ENCODE measurements around the gene KLF14.
"Not testable (repeated sequence)": the region's sequence is repeated elsewhere in the genome, so short reads cannot be mapped to it uniquely, and the experiment has no call there.

Gene KLF14

GRCh38 chr7:130719541-130719940 is 14.5 kb downstream of the KLF14 start:
- no peak for DNase-seq (ENCODE audit: low read depth)

GRCh38 chr7:130712416-130712815 is 21.6 kb downstream of the KLF14 start:
- DNase-seq (ENCODE audit: low read depth): no peak

DNA sequence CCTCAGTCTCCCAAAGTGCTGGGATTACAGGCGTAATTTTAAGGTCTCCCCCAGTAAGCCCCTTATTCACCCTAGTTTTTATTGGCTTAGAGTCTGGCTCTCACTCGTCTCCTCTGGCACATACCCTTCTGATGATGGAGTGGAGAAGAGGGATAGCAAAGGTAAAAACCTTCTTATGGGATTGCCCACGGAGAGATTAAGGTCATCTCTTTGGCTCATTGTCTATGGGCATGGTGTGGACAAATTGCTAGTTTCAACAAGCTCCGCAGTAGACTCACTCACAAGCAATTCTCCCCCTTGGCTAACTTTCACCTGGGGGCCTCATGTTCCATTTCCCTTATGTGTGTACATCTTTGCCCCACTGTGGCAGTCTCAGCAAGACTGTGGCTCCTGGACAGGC is 25.2 kb downstream of the KLF14 start:
- DNase-seq (ENCODE audit: low read depth): no peak

- no peak for DNase-seq (ENCODE audit: low read depth)
Observed at GRCh38 chr7:130708001-130708400, 26.0 kb downstream of the KLF14 start.

DNA sequence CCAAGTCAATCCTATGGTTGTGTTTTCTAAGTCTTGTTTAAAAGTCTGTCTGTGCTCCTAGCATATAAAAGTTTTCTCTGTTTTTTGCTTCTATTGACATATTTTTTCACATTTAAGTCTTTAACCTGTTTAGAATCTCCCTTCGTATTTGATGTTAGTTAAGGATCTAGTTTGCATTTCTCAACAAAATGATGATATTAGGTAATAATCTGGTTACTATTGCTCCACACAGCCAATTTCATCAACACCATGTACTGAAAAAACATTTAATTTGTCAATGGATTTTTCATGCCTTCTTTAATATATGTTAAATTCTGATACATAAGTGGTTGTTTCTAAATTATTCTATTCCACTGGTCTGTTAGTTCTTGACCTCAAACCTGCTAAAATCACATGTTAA is 30.2 kb downstream of the KLF14 start:
- no peak for DNase-seq (ENCODE audit: low read depth)

DNA sequence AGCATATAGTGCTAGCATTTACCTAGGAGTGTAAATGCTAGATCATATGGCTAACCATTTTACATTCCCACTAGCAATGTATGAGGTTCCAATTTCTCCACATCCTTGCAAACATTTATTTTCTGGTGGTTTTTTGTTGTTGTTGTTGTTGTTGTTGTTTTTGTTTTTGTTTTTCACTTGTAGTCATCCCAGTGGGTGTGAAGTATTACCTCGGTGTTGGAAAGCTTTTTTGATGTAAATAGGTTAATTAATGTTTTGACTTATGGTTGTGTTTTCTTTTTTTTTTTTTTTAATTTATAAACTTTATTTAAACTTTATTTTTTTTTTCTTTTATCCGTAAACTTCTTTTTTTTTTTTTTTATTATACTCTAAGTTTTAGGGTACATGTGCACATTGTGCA is 32.4 kb downstream of the KLF14 start:
- no peak for DNase-seq (ENCODE audit: low read depth)

- DNase-seq (ENCODE audit: low read depth): no peak
Observed at GRCh38 chr7:130700760-130701159, 33.2 kb downstream of the KLF14 start.

- no peak for DNase-seq (ENCODE audit: low read depth)
Observed at GRCh38 chr7:130699686-130700085, 34.3 kb downstream of the KLF14 start.

- no peak for DNase-seq (ENCODE audit: low read depth)
Observed at GRCh38 chr7:130697820-130698219, 36.2 kb downstream of the KLF14 start.

DNA sequence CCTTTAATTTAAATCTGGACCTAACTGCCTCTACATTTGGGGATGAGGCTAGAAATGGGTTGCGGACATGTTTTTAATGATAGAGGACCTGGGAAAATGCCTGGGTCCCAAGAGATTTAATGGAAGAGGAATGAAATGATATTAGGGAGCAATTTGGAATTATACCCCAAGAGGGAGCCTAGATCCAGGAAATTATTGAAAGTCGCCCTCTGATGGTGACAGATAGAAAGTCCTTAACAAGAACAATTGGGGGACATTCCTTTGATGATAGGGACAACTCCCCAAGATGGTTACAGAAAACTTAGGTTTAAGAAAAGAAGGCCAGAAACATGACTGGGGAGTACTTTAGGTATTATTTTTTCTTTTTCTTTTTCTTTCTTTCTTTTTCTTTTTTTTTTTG is 38.2 kb downstream of the KLF14 start:
- DNase-seq (ENCODE audit: low read depth): no peak

GRCh38 chr7:130692396-130692795 is 41.6 kb downstream of the KLF14 start:
- DNase-seq (ENCODE audit: low read depth): not testable (repeated sequence)

DNA sequence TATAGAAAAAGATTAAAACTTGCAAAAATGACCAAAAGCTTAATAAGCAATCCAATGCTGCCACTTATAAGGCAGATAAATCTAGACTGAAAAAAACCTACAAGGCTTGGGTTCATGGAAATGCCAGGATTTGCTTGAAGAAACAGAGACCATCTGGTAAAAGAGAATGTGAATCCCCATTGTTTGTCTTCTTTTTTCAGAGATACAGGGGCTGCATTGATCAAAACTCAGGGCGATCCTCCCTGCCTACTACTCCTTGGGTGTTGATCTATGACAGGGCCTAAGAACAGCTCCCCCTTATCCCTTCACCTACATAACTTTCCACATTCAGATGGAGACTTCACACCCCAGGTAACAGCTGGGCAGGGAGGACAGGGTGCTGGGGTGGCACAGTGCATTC is 44.3 kb downstream of the KLF14 start:
- DNase-seq (ENCODE audit: low read depth): no peak

GRCh38 chr7:130683026-130683425 is 51.0 kb downstream of the KLF14 start:
- no peak for DNase-seq (ENCODE audit: low read depth)

Data from activated T-cell treated with anti-CD3 and anti-CD28 coated beads for 48 hours (primary cell).